Measurements from ENCODE around the gene DUOX2. TPM values are rescaled to one million over a fixed set of nuclear protein-coding genes. Genes with fewer than 3 reads are reported as not detected.

DUOX2 gene
- total and polyA plus RNA-seq, 2 experiments from 2014 or later, result not detected

- no peaks in the 10 kb centered on the region for H4K20me1 ChIP-seq (replicated peaks; ENCODE audit: insufficient read depth)
- no peak overlapping the region for H3K4me3 Mint-ChIP-seq
- H3K36me3 Mint-ChIP-seq (ENCODE audit: low read depth), result no peaks in the 10 kb centered on the region
- no peak overlapping the region for H3K4me2 ChIP-seq
- H3K27ac Mint-ChIP-seq, result no peak overlapping the region
- DNase-seq (ENCODE audit: low spot score) (no peak), ATAC-seq (no peak)
- H3K27me3 Mint-ChIP-seq (ENCODE audit: insufficient read depth, low read depth, poor library complexity), result peaks cover 2% of the 10 kb centered on the region
- no peaks in the 10 kb centered on the region for H3K4me1 ChIP-seq (ENCODE audit: insufficient read depth)
- H3K9me3 Mint-ChIP-seq, result no peaks in the 10 kb centered on the region
- H3K4me1 Mint-ChIP-seq, result no peaks in the 10 kb centered on the region
- H3K27me3 ChIP-seq (ENCODE audit: insufficient read depth), result no peaks in the 10 kb centered on the region
- no peak overlapping the region for H3K27ac ChIP-seq (ENCODE audit: low read depth)
- H3K4me3 ChIP-seq, result no peak overlapping the region
- no peaks in the 10 kb centered on the region for H3K79me2 ChIP-seq (replicated peaks; ENCODE audit: insufficient read depth)
- no peaks in the 10 kb centered on the region for H3K36me3 ChIP-seq (ENCODE audit: insufficient read depth)
- no peaks in the 10 kb centered on the region for H3F3A ChIP-seq (replicated peaks; ENCODE audit: low read depth)
- no peak overlapping the region for H2AFZ ChIP-seq
- no peaks in the 10 kb centered on the region for H3K9me2 ChIP-seq (ENCODE audit: insufficient read depth)
- no peak for TF ChIP-seq JUNB (IDR thresholded peaks at IDR 0.05; ENCODE audit: unreplicated experiment)
- TF ChIP-seq POLR2AphosphoS5 (IDR thresholded peaks at IDR 0.05; ENCODE audit: low read depth), result no peak
Observed at GRCh38 chr15:45091576-45091975, 22.4 kb downstream of the DUOX2 start.

GRCh38 chr15:45091161-45091560 is 22.8 kb downstream of the DUOX2 start:
- H3K4me3 ChIP-seq, result no peak overlapping the region
- no peak overlapping the region for H3K27ac Mint-ChIP-seq
- no peak for ATAC-seq
- H3K27me3 Mint-ChIP-seq (ENCODE audit: insufficient read depth, low read depth, poor library complexity), result peaks cover 2% of the 10 kb centered on the region
- no peaks in the 10 kb centered on the region for H3K79me2 ChIP-seq (replicated peaks; ENCODE audit: insufficient read depth)
- no peak overlapping the region for H3K27ac ChIP-seq (ENCODE audit: low read depth)
- H3K4me1 ChIP-seq (ENCODE audit: insufficient read depth), result no peaks in the 10 kb centered on the region
- no peak overlapping the region for H3K4me3 Mint-ChIP-seq
- H3F3A ChIP-seq (replicated peaks; ENCODE audit: low read depth), result no peaks in the 10 kb centered on the region
- H3K9me3 Mint-ChIP-seq, result no peaks in the 10 kb centered on the region
- H3K36me3 Mint-ChIP-seq (ENCODE audit: low read depth), result no peaks in the 10 kb centered on the region
- no peak for TF ChIP-seq EZH2phosphoT487 (IDR thresholded peaks at IDR 0.05; ENCODE audit: unreplicated experiment)
- no peak for TF ChIP-seq CREB1 (CRISPR knock-in tag; IDR thresholded peaks at IDR 0.05; ENCODE audit: low read depth)
- TF ChIP-seq POLR2AphosphoS5 (IDR thresholded peaks at IDR 0.05; ENCODE audit: low read depth), result no peak
- TF ChIP-seq ZNF462 (CRISPR knock-in tag; IDR thresholded peaks at IDR 0.05), result no peak
- TF ChIP-seq STAT1 (IDR thresholded peaks at IDR 0.05; ENCODE audit: unreplicated experiment), result no peak
- no peaks in the 10 kb centered on the region for H3K27me3 ChIP-seq (ENCODE audit: insufficient read depth)
- no peaks in the 10 kb centered on the region for H3K36me3 ChIP-seq (ENCODE audit: insufficient read depth)
- no peak overlapping the region for H3K4me2 ChIP-seq
- no peaks in the 10 kb centered on the region for H3K4me1 Mint-ChIP-seq
- no peaks in the 10 kb centered on the region for H3K9me2 ChIP-seq (ENCODE audit: insufficient read depth)
- no peak for DNase-seq (ENCODE audit: low spot score)
- H2AFZ ChIP-seq, result no peak overlapping the region
- H4K20me1 ChIP-seq (replicated peaks; ENCODE audit: insufficient read depth), result no peaks in the 10 kb centered on the region
